ENCODE data around the gene FRAT1. TPM values are rescaled to one million over a fixed set of nuclear protein-coding genes. Genes with fewer than 3 reads are reported as not detected.
A peak's percentile ranks its signal among the peaks of the same experiment; 100 is the strongest.

FRAT1 gene
- total and polyA plus RNA-seq, 2 donors (not counting 3 experiments of a cell fraction or from before 2014, with no cell fraction given), result 2.2 to 3.2 TPM

- dilution Hi-C loops (cut with MboI; ENCODE audit: extremely low pct_ligation_motif_present, low sequenced_read_pairs), result no loop called here
Measured at GRCh38 chr10:97292097-97292861, 26.8 kb upstream of the FRAT1 start, which contains the start of gene ARHGAP19. ARHGAP19 (minus strand) TSS chr10:97292637; CDS start chr10:97292627, 10 bp downstream.

More at GRCh38 chr10:97292097-97292861, 26.8 kb upstream of the FRAT1 start, which contains the start of gene ARHGAP19:
- Histone ChIP-seq H3K27ac (ENCODE audit: insufficient read depth, low read depth, low read length) (peak within 1 kb of the TSS; percentile 85), H3K9me1 (replicated peaks; ENCODE audit: control insufficient read depth, extremely low read depth, insufficient read depth, low read length) (no peaks in the 10 kb centered on the region), H3K4me2 (ENCODE audit: insufficient read depth, low read length) (peak within 1 kb of the TSS; percentile 96), H2AFZ (ENCODE audit: low read depth, low read length) (peak within 1 kb of the TSS; percentile 21), H3K36me3 (ENCODE audit: control insufficient read depth in 2 of 2, extremely low read depth in 1 of 2, insufficient read depth in 2 of 2, low read length in 2 of 2) (no peaks in the 10 kb centered on the region), H3K9ac (replicated peaks; ENCODE audit: extremely low read depth, insufficient read depth, low read length) (peak within 1 kb of the TSS; percentile 83), H3K79me2 (ENCODE audit: control insufficient read depth, insufficient read depth, low read length) (peaks cover 18% of the 10 kb centered on the region), H3K9me3 (replicated peaks; ENCODE audit: control insufficient read depth, insufficient read depth, low read length) (no peaks in the 10 kb centered on the region), H4K20me1 (replicated peaks; ENCODE audit: control insufficient read depth, extremely low read depth, insufficient read depth, low read length) (no peaks in the 10 kb centered on the region), H3K27me3 (ENCODE audit: control insufficient read depth in 2 of 2, insufficient read depth in 2 of 2, low read length in 2 of 2) (no peaks in the 10 kb centered on the region), H3K4me3 (replicated peaks in 1 of 3; ENCODE audit: insufficient read depth in 1 of 3, low read depth in 1 of 3, low read length in 3 of 3) (peak within 1 kb of the TSS; percentile 59 to 88 (median 65)), H3K4me1 (ENCODE audit: control insufficient read depth, extremely low read depth, insufficient read depth, low read length) (no peaks in the 10 kb centered on the region)
- DNase-seq (ENCODE audit: low read depth, low spot score) (peak; percentile 99), FAIRE-seq (peak; percentile 95)
- intact Hi-C loops (cut with micrococcal nuclease), result loop anchor here (1.0 kb wide), 2 partner anchors 27 to 41 kb away; partner anchors contain the start of gene FRAT1
- TF ChIP-seq POLR2A (IDR thresholded peaks at IDR 0.05; ENCODE audit: low read depth, low read length) (peak; percentile 85), GATA2 (IDR thresholded peaks at IDR 0.05; ENCODE audit: insufficient read depth, insufficient read length, low read depth, low read length) (no peak), JUN (IDR thresholded peaks at IDR 0.05; ENCODE audit: borderline replicate concordance, insufficient read depth, insufficient read length, low read depth) (no peak), CTCF (IDR thresholded peaks at IDR 0.05; ENCODE audit: extremely low read depth in 1 of 2, insufficient read depth in 1 of 2, low read depth in 1 of 2, low read length in 2 of 2) (peak; percentile 17 to 33), EZH2 (IDR thresholded peaks at IDR 0.05; ENCODE audit: borderline replicate concordance, low read depth, low read length, severe bottlenecking) (no peak), POLR2AphosphoS5 (IDR thresholded peaks at IDR 0.05; ENCODE audit: insufficient read depth, low read depth, low read length) (peak; percentile 52), MYC (IDR thresholded peaks at IDR 0.05; ENCODE audit: low read depth, low read length) (no peak)
- CTCF ChIA-PET, result interaction anchor here (1.2 to 3.4 kb wide), 6 partner anchors 10 to 219 kb away, joined by 3 to 27 read pairs (median 7); partner anchors contain the start of gene FRAT2
- TSS peak; percentile 72 for BruUV-seq (replicated peaks)
- POLR2A ChIA-PET, result interaction anchor here (0.9 kb wide), 1 partner anchor 109 kb away, joined by 3 read pairs; the partner anchor contains the start of gene RRP12

Data from endothelial cell of umbilical vein (primary cell).